GM18505 (cell line): ENCODE measurements around the gene PPFIBP1.
"Not testable (repeated sequence)": the region's sequence is repeated elsewhere in the genome, so short reads cannot be mapped to it uniquely, and the experiment has no call there.

Experiments used
- ATAC-seq: cut with Tn5 transposase; IDR thresholded peaks from one replicate; pipeline ENCODE4 v1.9.1; 2021; ENCODE audit not compliant: unreplicated experiment
- POLR2A ChIP-seq: IDR thresholded peaks from 4 replicates; pipeline ENCODE4 v1.6.1; 2011; ENCODE audit warnings: borderline replicate concordance; ENCODE audit not compliant: insufficient read depth, insufficient read length; ENCODE audit errors: extremely low read depth

PPFIBP1 gene

GRCh38 chr12:27705263-27705662 lies 181.3 kb downstream of the PPFIBP1 start:
- TF ChIP-seq POLR2A, result no peak
- ATAC-seq, result no peak

GRCh38 chr12:27707216-27707615 lies 183.2 kb downstream of the PPFIBP1 start:
- TF ChIP-seq POLR2A, result no peak
- no peak for ATAC-seq

DNA sequence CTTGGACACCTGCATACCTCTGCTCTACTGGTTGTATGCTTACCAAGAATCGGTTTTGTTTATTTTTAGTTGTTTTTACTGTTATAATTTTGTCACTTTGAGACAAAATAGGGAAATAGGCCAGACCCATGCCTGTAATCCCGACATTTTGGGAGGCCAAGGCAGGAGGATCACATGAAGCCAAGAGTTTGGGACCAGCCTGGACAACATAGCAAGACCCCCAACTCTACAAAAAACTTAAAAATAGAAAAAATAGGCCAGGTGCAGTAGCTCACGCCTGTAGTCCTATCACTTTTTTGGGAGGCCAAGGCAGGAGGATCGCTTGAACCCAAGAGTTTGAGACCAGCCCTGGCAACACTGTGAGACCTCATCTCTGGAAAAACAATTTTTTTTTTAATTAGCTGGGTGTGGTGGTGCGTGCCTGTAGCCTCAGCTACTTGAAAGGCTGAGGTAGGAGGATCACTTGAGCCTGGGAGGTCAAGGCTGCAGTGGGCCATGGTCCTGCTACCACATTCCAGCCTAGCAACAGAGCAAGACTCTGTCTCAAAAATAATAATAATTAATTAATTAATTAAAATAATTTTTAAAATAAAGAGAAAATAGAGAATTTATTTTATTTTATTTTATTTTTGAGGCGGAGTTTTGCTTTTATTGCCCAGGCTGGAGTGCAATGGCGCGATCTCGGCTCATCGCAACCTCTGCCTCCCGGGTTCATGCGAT lies 185.4 kb downstream of the PPFIBP1 start:
- no peak for ATAC-seq
- TF ChIP-seq POLR2A, result no peak

GRCh38 chr12:27709932-27710591 lies 186.1 kb downstream of the PPFIBP1 start:
- TF ChIP-seq POLR2A, result no peak
- ATAC-seq, result peak; percentile 35

- ATAC-seq, result peak; percentile 98
- peak; percentile 89 for TF ChIP-seq POLR2A
These were observed 186.7 kb downstream of the PPFIBP1 start, which contains the start of gene MRPS35 for GRCh38 chr12:27710592-27711316. Gene MRPS35 (plus strand): TSS chr12:27710832. CDS start chr12:27710844, 12 bp downstream.

DNA sequence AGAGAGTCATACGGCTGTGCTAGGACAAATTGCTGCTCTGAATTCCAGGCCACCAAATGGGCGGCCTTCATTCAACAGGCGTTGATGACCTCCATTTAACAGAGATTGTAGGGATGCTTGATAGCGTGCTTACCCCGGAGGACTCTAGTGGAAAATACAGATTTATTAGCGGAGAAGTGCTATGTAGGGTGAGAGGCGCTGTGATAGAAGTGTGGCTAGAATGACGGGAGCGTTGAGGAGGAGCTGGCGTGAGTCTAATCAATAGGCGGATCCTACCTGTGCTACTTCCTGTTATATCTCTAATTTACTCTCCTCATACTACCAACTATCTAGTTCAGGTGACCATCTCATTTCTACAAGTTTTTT lies 187.3 kb downstream of the PPFIBP1 start:
- no peak for TF ChIP-seq POLR2A
- peak; percentile 20 for ATAC-seq

GRCh38 chr12:27711967-27712366 lies 188.0 kb downstream of the PPFIBP1 start:
- TF ChIP-seq POLR2A, result no peak

DNA sequence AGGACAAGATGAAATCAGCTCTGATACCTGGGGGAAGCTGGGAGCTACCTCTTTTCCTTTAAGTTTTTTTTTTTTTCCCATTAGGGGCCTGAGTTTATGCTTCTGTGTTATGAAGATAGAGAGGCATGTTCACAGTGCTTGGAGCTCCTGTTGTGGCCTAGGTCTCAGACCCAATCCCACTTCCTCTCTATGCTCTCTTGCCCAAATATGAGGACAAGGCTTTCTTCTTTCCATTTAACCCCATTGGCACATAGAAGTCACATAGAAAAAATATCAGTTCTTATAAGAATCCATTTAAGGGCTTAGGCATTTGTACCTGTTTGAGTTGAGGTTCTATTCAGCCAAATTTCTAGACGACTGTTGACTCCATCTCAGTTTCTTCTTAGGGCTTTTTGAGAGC lies 199.2 kb downstream of the PPFIBP1 start:
- ATAC-seq, result no peak
- TF ChIP-seq POLR2A, result no peak

More at GRCh38 chr12:27711967-27712366, 188.0 kb downstream of the PPFIBP1 start:
- ATAC-seq, result no peak

GRCh38 chr12:27730097-27730588 lies 206.1 kb downstream of the PPFIBP1 start:
- ATAC-seq, result no peak
- TF ChIP-seq POLR2A, result no peak

DNA sequence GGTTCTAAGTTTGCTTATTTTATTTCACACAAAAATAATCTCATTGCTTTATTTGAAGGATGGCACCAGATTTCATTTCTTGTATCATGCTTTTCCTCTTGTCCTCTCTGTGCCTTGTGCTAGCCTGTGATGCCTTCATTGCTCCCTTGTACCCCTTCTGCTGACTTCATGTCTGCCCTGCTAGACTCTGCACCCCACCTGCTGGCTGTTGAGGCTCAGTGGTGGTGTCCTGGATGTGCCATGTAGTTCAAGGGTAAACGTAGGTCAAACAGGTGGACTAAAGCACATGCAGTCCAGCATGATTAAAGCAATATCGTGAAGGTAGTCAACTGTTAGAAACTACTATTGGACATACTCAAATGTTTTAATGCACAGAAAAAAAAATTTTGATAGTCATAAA lies 208.3 kb downstream of the PPFIBP1 start:
- no peak for TF ChIP-seq POLR2A
- ATAC-seq, result no peak

- ATAC-seq, result no peak
These were observed 209.1 kb downstream of the PPFIBP1 start for GRCh38 chr12:27733052-27733656.

DNA sequence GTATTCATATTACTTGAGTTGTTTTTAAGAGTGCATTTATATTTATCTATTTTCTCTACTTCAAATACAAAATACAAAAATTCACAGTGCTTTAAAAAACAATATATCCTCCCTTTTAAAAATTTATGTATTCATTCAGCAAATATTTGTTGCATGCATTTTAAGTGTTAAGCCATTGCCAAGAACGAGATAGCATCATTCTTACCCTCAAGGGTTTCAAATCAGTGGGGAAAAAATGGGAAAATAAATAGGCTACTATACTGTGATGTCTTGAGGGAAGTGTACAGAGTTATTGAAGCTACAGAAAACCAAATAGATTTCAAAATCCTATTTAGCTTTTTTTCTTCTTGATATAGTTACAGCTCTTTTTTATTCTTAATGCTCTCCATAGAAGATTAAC lies 209.8 kb downstream of the PPFIBP1 start:
- TF ChIP-seq POLR2A, result no peak
- ATAC-seq, result no peak

More at GRCh38 chr12:27733052-27733656, 209.1 kb downstream of the PPFIBP1 start:
- TF ChIP-seq POLR2A, result no peak

DNA sequence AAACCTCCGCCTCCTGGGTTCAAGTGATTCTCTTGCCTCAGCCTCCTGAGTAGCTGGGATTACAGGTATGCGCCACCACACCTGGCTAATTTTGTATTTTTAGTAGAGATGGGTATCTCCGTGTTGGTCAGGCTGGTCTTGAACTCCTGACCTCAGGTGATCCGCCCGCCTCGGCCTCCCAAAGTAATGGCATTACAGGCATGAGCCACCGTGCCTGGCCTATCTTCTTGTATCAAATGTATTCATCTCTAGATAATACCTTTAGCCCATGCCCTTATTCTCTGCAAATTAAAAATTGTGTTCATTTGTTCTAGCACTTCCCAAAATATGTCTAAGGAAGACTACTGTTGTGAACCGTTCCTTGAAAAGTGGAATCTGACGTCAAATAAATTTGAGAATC lies 210.3 kb downstream of the PPFIBP1 start:
- not testable (repeated sequence) for ATAC-seq

GRCh38 chr12:27743601-27744000 lies 219.6 kb downstream of the PPFIBP1 start:
- no peak for ATAC-seq
- TF ChIP-seq POLR2A, result no peak
